OCI-LY7 (cell line): ENCODE data around the gene CIB1.

ENCODE experiments used
- CTCF ChIP-seq: fragments of 200-600 bp; sonication (generic); conservative IDR thresholded peaks from 2 replicates; pipeline ENCODE4 v1.5.1; 2014; ENCODE audit warnings: mild to moderate bottlenecking, antibody characterized with exemption, low read length, moderate library complexity, mixed read lengths
- EZH2phosphoT487 ChIP-seq: fragments of 200-600 bp; sonication (generic); IDR thresholded peaks from 2 replicates; pipeline ENCODE4 v1.6.1; 2018; ENCODE audit warnings: low read depth, borderline replicate concordance, mild to moderate bottlenecking, mixed run types, antibody characterized with exemption, low read length, moderate library complexity, mixed read lengths

- TF ChIP-seq CTCF (no peak), EZH2phosphoT487 (no peak)
Measured at GRCh38 chr15:90181776-90182175, 52.0 kb downstream of the CIB1 start.
